Stimulated activated CD4-positive, alpha-beta T cell treated with anti-CD3 and anti-CD28 coated beads, Interleukin-1b, Interleukin-23, amount 100 ng/mL, for 24 hours (primary cell): ENCODE measurements around the gene DHDDS.
"Not testable (repeated sequence)": the region's sequence is repeated elsewhere in the genome, so short reads cannot be mapped to it uniquely, and the experiment has no call there.

Experiments
- DNase-seq, 4 experiments: peaks; one replicate each; pipeline ENCODE4 v3.0.0-alpha.2; 2020; ENCODE audit warnings: low read depth in 4 of 4, low spot score in 1 of 4

Gene DHDDS

GRCh38 chr1:26431979-26432695 lies at the start of gene DHDDS:
DHDDS (plus strand) TSS chr1:26432321; CDS start chr1:26432946, 625 bp downstream.
- peak; percentile 92 to 98 (median 96) for DNase-seq

GRCh38 chr1:26384076-26384475 lies 48.0 kb upstream of the DHDDS start:
- DNase-seq = no peak

- not testable (repeated sequence) for DNase-seq
These were observed 47.1 kb upstream of the DHDDS start for GRCh38 chr1:26385063-26385462.

GRCh38 chr1:26387447-26387846 lies 44.7 kb upstream of the DHDDS start:
- DNase-seq = no peak

- DNase-seq = no peak
These were observed 43.2 kb upstream of the DHDDS start for GRCh38 chr1:26388791-26389445.

- DNase-seq = no peak
These were observed 42.4 kb upstream of the DHDDS start for GRCh38 chr1:26389604-26390247.

GRCh38 chr1:26391450-26391849 lies 40.7 kb upstream of the DHDDS start:
- DNase-seq = no peak

GRCh38 chr1:26395754-26396153 lies 36.4 kb upstream of the DHDDS start:
- DNase-seq = no peak

- DNase-seq = no peak
These were observed 33.1 kb upstream of the DHDDS start for GRCh38 chr1:26399034-26399433.

GRCh38 chr1:26401891-26402290 lies 30.2 kb upstream of the DHDDS start:
- DNase-seq = no peak

- no peak for DNase-seq
These were observed 28.5 kb upstream of the DHDDS start for GRCh38 chr1:26403656-26404055.

GRCh38 chr1:26404641-26405040 lies 27.5 kb upstream of the DHDDS start:
- no peak for DNase-seq

- no peak for DNase-seq
These were observed 26.7 kb upstream of the DHDDS start for GRCh38 chr1:26405281-26405915.

- peak; percentile 48 to 69 (median 56) for DNase-seq
These were observed 23.5 kb upstream of the DHDDS start for GRCh38 chr1:26408604-26409003.

- DNase-seq = no peak
These were observed 22.8 kb upstream of the DHDDS start for GRCh38 chr1:26409191-26409807.

GRCh38 chr1:26410706-26411623 lies 21.2 kb upstream of the DHDDS start, which contains the start of gene LIN28A:
LIN28A (plus strand) TSS chr1:26410817; CDS start chr1:26410892, 75 bp downstream.
- DNase-seq = no peak

- DNase-seq = no peak
These were observed 20.5 kb upstream of the DHDDS start for GRCh38 chr1:26411624-26412074.

GRCh38 chr1:26412180-26412840 lies 19.8 kb upstream of the DHDDS start:
- DNase-seq = no peak

- DNase-seq = no peak
These were observed 19.1 kb upstream of the DHDDS start for GRCh38 chr1:26413031-26413430.
